Activated CD4-positive, alpha-beta memory T cell treated with anti-CD3 and anti-CD28 coated beads for 36 hours (primary cell): ENCODE data around the gene GATAD2A. TPM values are rescaled to one million over a fixed set of nuclear protein-coding genes. Genes with fewer than 3 reads are reported as not detected.

ENCODE experiments used
- CTCF ChIA-PET: fragments of 350-600 bp; sonication (Branson Sonifier 250); formaldehyde crosslinking; loops from one replicate; lab custom pipeline; 2021; ENCODE audit warnings: antibody characterized with exemption, inconsistent platforms; lab: Charles Lee
- POLR2A ChIA-PET: fragments of 350-600 bp; sonication (Branson Sonifier 250); formaldehyde crosslinking; loops from one replicate; lab custom pipeline; 2021; ENCODE audit warnings: antibody characterized with exemption; lab: Charles Lee
- DNase-seq: peaks from one replicate; pipeline ENCODE4 v3.0.0-alpha.2; 2020
- H3K27ac Mint-ChIP-seq: one replicate; pipeline ENCODE4 v1.8.0; 2021; ENCODE audit warnings: mixed read lengths
- H3K27me3 Mint-ChIP-seq: one replicate; pipeline ENCODE4 v1.8.0; 2021; ENCODE audit warnings: mixed read lengths
- H3K36me3 Mint-ChIP-seq: one replicate; pipeline ENCODE4 v1.8.0; 2021; ENCODE audit warnings: mixed read lengths
- H3K4me1 Mint-ChIP-seq: one replicate; pipeline ENCODE4 v1.8.0; 2021; ENCODE audit warnings: low read depth, mixed read lengths
- H3K4me3 Mint-ChIP-seq: one replicate; pipeline ENCODE4 v1.8.0; 2021; ENCODE audit warnings: mild to moderate bottlenecking, mixed read lengths
- H3K9me3 Mint-ChIP-seq: one replicate; pipeline ENCODE4 v1.8.0; 2021; ENCODE audit warnings: mixed read lengths
- intact Hi-C: fragments of 100-400 bp; cut with micrococcal nuclease; formaldehyde crosslinking; loops from one replicate; pipeline ENCODE4 v1.15.1; 2023
- total RNA-seq, 2 experiments: library from RNA; stranded (reverse); gene quantifications; one replicate each; pipeline ENCODE4 v1.2.3, GENCODE V29; 2021

The GATAD2A gene
- total RNA-seq = 100 to 1,000 TPM; 114 TPM

GRCh38 chr19:19404879-19405860 lies at the start of gene GATAD2A:
GATAD2A (plus strand) TSS chr19:19405675; CDS start chr19:19465346, 59,671 bp downstream.
- H3K27me3 Mint-ChIP-seq = no peaks in the 10 kb centered on the region
- peak within 1 kb of the TSS; percentile 93 for H3K27ac Mint-ChIP-seq
- peak; percentile 94 for DNase-seq
- H3K36me3 Mint-ChIP-seq = peaks cover 2% of the 10 kb centered on the region
- no peaks in the 10 kb centered on the region for H3K9me3 Mint-ChIP-seq
- H3K4me1 Mint-ChIP-seq = peaks cover 62% of the 10 kb centered on the region
- peak within 1 kb of the TSS; percentile 95 for H3K4me3 Mint-ChIP-seq
- intact Hi-C loops = loop anchor here (1.0 to 10.0 kb wide), 6 partner anchors 20 to 373 kb away; partner anchors contain the start of genes ARMC6, ATP13A1, MAU2 and SUGP1
- CTCF ChIA-PET = interaction anchor here (0.7 to 4.0 kb wide), 13 partner anchors 10 to 231 kb away, joined by 3 to 36 read pairs (median 6); no protein-coding TSS in a partner anchor
- POLR2A ChIA-PET = interaction anchor here (0.5 to 3.4 kb wide), 13 partner anchors 17 to 416 kb away, joined by 3 to 23 read pairs (median 4); partner anchors contain the start of gene ZNF506

GRCh38 chr19:19356500-19356899 lies 49.0 kb upstream of the GATAD2A start:
- DNase-seq = no peak
- intact Hi-C loops = no loop called here
- ChIA-PET CTCF (no interaction called here), POLR2A (no interaction called here)
- Mint-ChIP-seq H3K36me3 (peaks cover 17% of the 10 kb centered on the region), H3K27ac (no peak overlapping the region), H3K27me3 (no peaks in the 10 kb centered on the region), H3K9me3 (no peaks in the 10 kb centered on the region), H3K4me1 (peaks cover 20% of the 10 kb centered on the region), H3K4me3 (no peak overlapping the region)

- Mint-ChIP-seq H3K27ac (no peak overlapping the region), H3K4me3 (no peak overlapping the region), H3K4me1 (peaks cover 23% of the 10 kb centered on the region), H3K9me3 (no peaks in the 10 kb centered on the region), H3K27me3 (no peaks in the 10 kb centered on the region), H3K36me3 (peaks cover 15% of the 10 kb centered on the region)
- ChIA-PET POLR2A (no interaction called here), CTCF (interaction anchor here (1.2 kb wide), 1 partner anchor 175 kb away, joined by 6 read pairs; no protein-coding TSS in a partner anchor)
- DNase-seq = no peak
- intact Hi-C loops = no loop called here
These were observed 48.4 kb upstream of the GATAD2A start for GRCh38 chr19:19356901-19357566.

GRCh38 chr19:19361075-19361594 lies 44.3 kb upstream of the GATAD2A start:
- no peak overlapping the region for H3K27ac Mint-ChIP-seq
- peaks cover 7% of the 10 kb centered on the region for H3K36me3 Mint-ChIP-seq
- no peaks in the 10 kb centered on the region for H3K9me3 Mint-ChIP-seq
- H3K27me3 Mint-ChIP-seq = no peaks in the 10 kb centered on the region
- POLR2A ChIA-PET = interaction anchor here (1.0 kb wide), 1 partner anchor 12 kb away, joined by 3 read pairs; no protein-coding TSS in a partner anchor
- peak; percentile 88 for DNase-seq
- CTCF ChIA-PET = interaction anchor here (0.8 to 11.8 kb wide), 6 partner anchors 10 to 145 kb away, joined by 3 to 215 read pairs (median 3); no protein-coding TSS in a partner anchor
- peaks cover 29% of the 10 kb centered on the region for H3K4me1 Mint-ChIP-seq
- no peak overlapping the region for H3K4me3 Mint-ChIP-seq
- intact Hi-C loops = loop anchor here (1.0 to 5.0 kb wide), 2 partner anchors 169 to 215 kb away; partner anchors contain the start of genes BORCS8 and RFXANK

GRCh38 chr19:19362075-19362474 lies 43.4 kb upstream of the GATAD2A start:
- Mint-ChIP-seq H3K27ac (no peak overlapping the region), H3K27me3 (no peaks in the 10 kb centered on the region), H3K4me3 (no peak overlapping the region), H3K9me3 (no peaks in the 10 kb centered on the region), H3K4me1 (peaks cover 33% of the 10 kb centered on the region), H3K36me3 (peaks cover 7% of the 10 kb centered on the region)
- CTCF ChIA-PET = interaction anchor here (1.1 to 11.8 kb wide), 6 partner anchors 15 to 216 kb away, joined by 3 to 215 read pairs (median 4); no protein-coding TSS in a partner anchor
- POLR2A ChIA-PET = no interaction called here
- intact Hi-C loops = loop anchor here (5.0 kb wide), 1 partner anchor 170 kb away; the partner anchor contains the start of genes BORCS8 and RFXANK
- no peak for DNase-seq

- DNase-seq = peak; percentile 84
- ChIA-PET POLR2A (interaction anchor here (1.5 kb wide), 1 partner anchor 123 kb away, joined by 5 read pairs; no protein-coding TSS in a partner anchor), CTCF (interaction anchor here (0.8 to 11.8 kb wide), 6 partner anchors 8 to 186 kb away, joined by 3 to 215 read pairs (median 4); partner anchors contain the start of genes GATAD2A and TSSK6)
- Mint-ChIP-seq H3K4me1 (peaks cover 13% of the 10 kb centered on the region), H3K4me3 (peak overlapping the region; percentile 53), H3K9me3 (no peaks in the 10 kb centered on the region), H3K36me3 (peaks cover 1% of the 10 kb centered on the region), H3K27ac (peak overlapping the region; percentile 52), H3K27me3 (no peaks in the 10 kb centered on the region)
- intact Hi-C loops = loop anchor here (1.0 kb wide), 1 partner anchor 124 kb away; no protein-coding TSS in a partner anchor
These were observed 38.8 kb upstream of the GATAD2A start for GRCh38 chr19:19366434-19367396.

GRCh38 chr19:19368087-19368486 lies 37.4 kb upstream of the GATAD2A start:
- ChIA-PET POLR2A (interaction anchor here (0.6 kb wide), 1 partner anchor 112 kb away, joined by 4 read pairs; no protein-coding TSS in a partner anchor), CTCF (interaction anchor here (1.2 to 11.8 kb wide), 2 partner anchors 123 to 141 kb away, joined by 3 to 215 read pairs; no protein-coding TSS in a partner anchor)
- no peaks in the 10 kb centered on the region for H3K27me3 Mint-ChIP-seq
- H3K4me3 Mint-ChIP-seq = no peak overlapping the region
- H3K27ac Mint-ChIP-seq = no peak overlapping the region
- no peak for DNase-seq
- peaks cover 15% of the 10 kb centered on the region for H3K4me1 Mint-ChIP-seq
- intact Hi-C loops = no loop called here
- no peaks in the 10 kb centered on the region for H3K9me3 Mint-ChIP-seq
- peaks cover 1% of the 10 kb centered on the region for H3K36me3 Mint-ChIP-seq

- ChIA-PET POLR2A (no interaction called here), CTCF (interaction anchor here (11.8 kb wide), 1 partner anchor 120 kb away, joined by 215 read pairs; no protein-coding TSS in a partner anchor)
- no peak overlapping the region for H3K4me3 Mint-ChIP-seq
- no peaks in the 10 kb centered on the region for H3K36me3 Mint-ChIP-seq
- DNase-seq = no peak
- H3K9me3 Mint-ChIP-seq = no peaks in the 10 kb centered on the region
- peaks cover 10% of the 10 kb centered on the region for H3K4me1 Mint-ChIP-seq
- no peak overlapping the region for H3K27ac Mint-ChIP-seq
- no peaks in the 10 kb centered on the region for H3K27me3 Mint-ChIP-seq
- intact Hi-C loops = no loop called here
These were observed 34.4 kb upstream of the GATAD2A start for GRCh38 chr19:19371059-19371458.

GRCh38 chr19:19372656-19373416 lies 32.6 kb upstream of the GATAD2A start:
- DNase-seq = peak; percentile 66
- ChIA-PET CTCF (interaction anchor here (1.0 to 3.6 kb wide), 3 partner anchors 8 to 117 kb away, joined by 5 to 22 read pairs (median 5); no protein-coding TSS in a partner anchor), POLR2A (interaction anchor here (0.9 to 1.6 kb wide), 5 partner anchors 8 to 180 kb away, joined by 3 to 7 read pairs (median 5); no protein-coding TSS in a partner anchor)
- H3K27ac Mint-ChIP-seq = peak overlapping the region; percentile 93
- H3K4me1 Mint-ChIP-seq = peaks cover 6% of the 10 kb centered on the region
- no peaks in the 10 kb centered on the region for H3K27me3 Mint-ChIP-seq
- peak overlapping the region; percentile 59 for H3K4me3 Mint-ChIP-seq
- H3K36me3 Mint-ChIP-seq = no peaks in the 10 kb centered on the region
- no peaks in the 10 kb centered on the region for H3K9me3 Mint-ChIP-seq
- intact Hi-C loops = no loop called here
